HCT116 (cell line): ENCODE results near the gene NSMCE4A. TPM values are rescaled to one million over a fixed set of nuclear protein-coding genes. Genes with fewer than 3 reads are reported as not detected.

Source experiments
- ATAC-seq: fragments of 200-7000 bp; cut with Tn5 transposase; 2 replicates; pipeline ENCODE4 v1.9.1; 2020; ENCODE audit warnings: mild to moderate bottlenecking, moderate library complexity
- BruUV-seq: library from RNA; stranded (reverse); fragments of 400-500 nt; replicated peaks from 2 replicates; lab custom pipeline; 2021; lab: Mats Ljungman, UMichigan
- CTCF ChIA-PET: fragments of 300-600 bp; sonication (Branson Sonifier 250); formaldehyde crosslinking; loops from one replicate; lab custom pipeline; 2021; ENCODE audit warnings: antibody characterized with exemption; lab: Charles Lee
- POLR2A ChIA-PET: fragments of 300-600, 350-600 bp; sonication (Branson Sonifier 250); formaldehyde crosslinking; loops from one replicate; lab custom pipeline; 2021; ENCODE audit warnings: antibody characterized with exemption; lab: Charles Lee
- RAD21 ChIA-PET, 2 experiments: fragments of 300-600 bp; sonication (Branson Sonifier 250); formaldehyde crosslinking; loops; one replicate each; lab custom pipeline; 2023; ENCODE audit warnings: low total read pairs in 2 of 2; ENCODE audit not compliant: uncharacterized antibody in 2 of 2, unreplicated experiment in 2 of 2, low non-redundant PET in 1 of 2; lab: Charles Lee
- DNase-seq: peaks from one replicate; pipeline ENCODE4 v3.0.0-alpha.2; 2010; ENCODE audit warnings: low read depth, low spot score
- H2AFZ ChIP-seq: fragments of 200-600 bp; shearing (Covaris generic), sonication (generic); 2 replicates; pipeline ENCODE4 v1.6.1; 2017; ENCODE audit warnings: low read depth, mixed run types, mixed read lengths, antibody characterized with exemption, low read length; ENCODE audit not compliant: poor library complexity, severe bottlenecking
- H3K27ac ChIP-seq: 2 replicates; pipeline ENCODE4 v1.5.1; 2012; ENCODE audit warnings: low read depth, low read length
- H3K27me3 ChIP-seq: fragments of 200-600 bp; sonication (generic); 2 replicates; pipeline ENCODE4 v1.6.1; 2016; ENCODE audit warnings: mixed run types, low read length, mixed read lengths; ENCODE audit not compliant: insufficient read depth
- H3K36me3 ChIP-seq, 2 experiments: fragments of 200-500 bp in 1 of 2; fragments of 200-600 bp in 1 of 2; sonication (Bioruptor generic) in 1 of 2; sonication (generic) in 1 of 2; 2 replicates each; pipeline versions ENCODE4 v1.5.1 to v1.6.1; 2014 to 2016; ENCODE audit warnings: low read length in 2 of 2, inconsistent platforms in 1 of 2, mixed read lengths in 1 of 2, mixed run types in 1 of 2; ENCODE audit not compliant: insufficient read depth in 2 of 2, control insufficient read depth in 1 of 2
- H3K4me1 ChIP-seq, 2 experiments: fragments of 200-600 bp in 1 of 2; sonication (generic) in 1 of 2; 2 replicates each; pipeline versions ENCODE4 v1.5.1 to v1.6.1; 2012 to 2017; ENCODE audit warnings: low read length in 2 of 2, inconsistent platforms in 1 of 2, mild to moderate bottlenecking in 1 of 2, mixed read lengths in 1 of 2, mixed run types in 1 of 2, moderate library complexity in 1 of 2; ENCODE audit not compliant: insufficient read depth in 2 of 2, control insufficient read depth in 1 of 2
- H3K4me2 ChIP-seq: fragments of 200-600 bp; sonication (generic); 2 replicates; pipeline ENCODE4 v1.6.1; 2017; ENCODE audit warnings: mixed run types, low read length, mixed read lengths
- H3K4me3 ChIP-seq, 2 experiments: fragments of 200-600 bp in 1 of 2; sonication (generic) in 1 of 2; replicated peaks in 1 of 2; 2 replicates each; pipeline ENCODE4 v1.5.1; 2011 to 2016; ENCODE audit warnings: low read length in 2 of 2, control low read depth in 1 of 2, low read depth in 1 of 2, mild to moderate bottlenecking in 1 of 2, mixed read lengths in 1 of 2, mixed run types in 1 of 2
- H3K79me2 ChIP-seq: fragments of 200-600 bp; sonication (generic); 2 replicates; pipeline ENCODE4 v1.6.1; 2017; ENCODE audit warnings: mild to moderate bottlenecking, mixed run types, low read length, moderate library complexity, mixed read lengths; ENCODE audit not compliant: insufficient read depth
- H3K9ac ChIP-seq: fragments of 200-600 bp; sonication (generic); 2 replicates; pipeline ENCODE4 v1.6.1; 2016; ENCODE audit warnings: low read length, mixed read lengths
- H3K9me2 ChIP-seq: fragments of 200-600 bp; sonication (generic), shearing (Covaris generic); 2 replicates; pipeline ENCODE4 v1.6.1; 2017; ENCODE audit warnings: mixed run types, mild to moderate bottlenecking, moderate library complexity; ENCODE audit not compliant: insufficient read depth
- H3K9me3 ChIP-seq, 2 experiments: fragments of 200-500 bp in 1 of 2; fragments of 200-600 bp in 1 of 2; sonication (Bioruptor generic) in 1 of 2; sonication (generic) in 1 of 2; 2 replicates each; pipeline ENCODE4 v1.6.1; 2014 to 2017; ENCODE audit warnings: low read length in 2 of 2, mixed read lengths in 2 of 2, inconsistent platforms in 1 of 2, low read depth in 1 of 2, mild to moderate bottlenecking in 1 of 2, mixed run types in 1 of 2, moderate library complexity in 1 of 2; ENCODE audit not compliant: control insufficient read depth in 1 of 2, insufficient read depth in 1 of 2
- H4K20me1 ChIP-seq: fragments of 200-600 bp; sonication (generic), shearing (Covaris generic); 2 replicates; pipeline ENCODE4 v1.6.1; 2017; ENCODE audit warnings: mixed run types, mild to moderate bottlenecking, moderate library complexity; ENCODE audit not compliant: insufficient read depth
- CBX3 ChIP-seq: IDR thresholded peaks from 2 replicates; pipeline ENCODE4 v1.6.1; 2012; ENCODE audit warnings: low read depth
- CEBPB ChIP-seq: IDR thresholded peaks from 2 replicates; pipeline ENCODE4 v1.6.1; 2012; ENCODE audit warnings: low read depth
- CTCF ChIP-seq, 3 experiments: fragments of 200-600 bp in 1 of 3; sonication (generic) in 1 of 3; IDR thresholded peaks in 2 of 3; conservative IDR thresholded peaks in 1 of 3; 2 replicates each; pipeline ENCODE4 v1.5.1; 2012 to 2017; ENCODE audit warnings: low read depth in 2 of 3, low read length in 2 of 3, antibody characterized with exemption in 1 of 3, borderline replicate concordance in 1 of 3, control low read depth in 1 of 3, mild to moderate bottlenecking in 1 of 3, mixed read lengths in 1 of 3, mixed run types in 1 of 3, moderate library complexity in 1 of 3; ENCODE audit not compliant: insufficient read depth in 1 of 3
- ELF1 ChIP-seq: IDR thresholded peaks from 2 replicates; pipeline ENCODE4 v1.6.1; 2012; ENCODE audit warnings: low read depth, borderline replicate concordance
- EZH2 ChIP-seq: fragments of 200-600 bp; sonication (generic); IDR thresholded peaks from 2 replicates; pipeline ENCODE4 v1.6.1; 2017; ENCODE audit warnings: antibody characterized with exemption, mixed run types
- FOSL1 ChIP-seq: IDR thresholded peaks from 2 replicates; pipeline ENCODE4 v1.6.1; 2012; ENCODE audit warnings: low read depth
- JUND ChIP-seq: IDR thresholded peaks from 2 replicates; pipeline ENCODE4 v1.6.1; 2012
- POLR2AphosphoS5 ChIP-seq: IDR thresholded peaks from 2 replicates; pipeline ENCODE4 v1.6.1; 2011; ENCODE audit warnings: mild to moderate bottlenecking, low read depth, low read length, moderate library complexity
- RAD21 ChIP-seq: IDR thresholded peaks from 2 replicates; pipeline ENCODE4 v1.6.1; 2012; ENCODE audit warnings: low read depth, mild to moderate bottlenecking
- REST ChIP-seq: IDR thresholded peaks from 2 replicates; pipeline ENCODE4 v1.6.1; 2012; ENCODE audit warnings: low read depth
- SRF ChIP-seq: IDR thresholded peaks from 2 replicates; pipeline ENCODE4 v1.6.1; 2012; ENCODE audit warnings: low read depth
- ZFX ChIP-seq: fragments of 450-650 bp; IDR thresholded peaks from 2 replicates; pipeline ENCODE4 v1.6.1; 2017
- intact Hi-C: fragments of 100-400 bp; cut with micrococcal nuclease; formaldehyde crosslinking; loops from 2 replicates; pipeline ENCODE4 v1.10.0; 2022
- total RNA-seq: library from RNA; stranded (reverse); gene quantifications from one replicate; pipeline ENCODE4 v1.2.1, GENCODE V29; 2021; ENCODE audit not compliant: unreplicated experiment
- TF ChIP-seq, protein P1 (sequence below): IDR thresholded peaks from 2 replicates; pipeline ENCODE4 v1.6.1; 2012
- TF ChIP-seq, protein P2 (sequence below): IDR thresholded peaks from 2 replicates; pipeline ENCODE4 v1.6.1; 2011; ENCODE audit warnings: mild to moderate bottlenecking, low read length, moderate library complexity; ENCODE audit not compliant: insufficient replicate concordance; ENCODE audit errors: extremely low read depth

Gene NSMCE4A
- total RNA-seq, 1 experiment from 2014 or later, result 70.6 TPM

- no peak for TF ChIP-seq REST
- no peak for TF ChIP-seq CBX3
- TF ChIP-seq, all 23 proteins: peak for 0
Measured at GRCh38 chr10:122022276-122022675, 47.3 kb upstream of the NSMCE4A start (continued).

- RAD21 ChIA-PET, result no interaction called here
- POLR2A ChIA-PET, result no interaction called here
- no peaks in the 10 kb centered on the region for H3K9me3 ChIP-seq
- no peak overlapping the region for H3K4me2 ChIP-seq
- no peaks in the 10 kb centered on the region for H3K4me1 ChIP-seq
- DNase-seq, result no peak
- no peaks in the 10 kb centered on the region for H3K27me3 ChIP-seq
- no peaks in the 10 kb centered on the region for H3K9me2 ChIP-seq
- no peaks in the 10 kb centered on the region for H4K20me1 ChIP-seq
- no peaks in the 10 kb centered on the region for H3K36me3 ChIP-seq
- CTCF ChIA-PET, result no interaction called here
- H3K79me2 ChIP-seq, result no peaks in the 10 kb centered on the region
- no peak for ATAC-seq
- BruUV-seq, result no TSS peak
- H3K27ac ChIP-seq, result no peak overlapping the region
- H3K4me3 ChIP-seq, result no peak overlapping the region
- H2AFZ ChIP-seq, result no peak overlapping the region
- intact Hi-C loops, result no loop called here
- no peak overlapping the region for H3K9ac ChIP-seq
- TF ChIP-seq SRF (no peak), JUND (no peak), CTCF (IDR thresholded peaks at IDR 0.05 in 2 of 3, conservative IDR thresholded peaks at IDR 0.05 in 1 of 3; ENCODE audit: borderline replicate concordance in 1 of 3, insufficient read depth in 1 of 3, low read depth in 2 of 3, low read length in 2 of 3) (no peak), ZFX (no peak), FOSL1 (no peak), POLR2AphosphoS5 (no peak), CBX3 (no peak), RAD21 (no peak), CEBPB (no peak), ELF1 (no peak), REST (no peak), EZH2 (no peak)
- TF ChIP-seq, protein P1, sequence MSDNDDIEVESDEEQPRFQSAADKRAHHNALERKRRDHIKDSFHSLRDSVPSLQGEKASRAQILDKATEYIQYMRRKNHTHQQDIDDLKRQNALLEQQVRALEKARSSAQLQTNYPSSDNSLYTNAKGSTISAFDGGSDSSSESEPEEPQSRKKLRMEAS, result no peak
- TF ChIP-seq, protein P2, sequence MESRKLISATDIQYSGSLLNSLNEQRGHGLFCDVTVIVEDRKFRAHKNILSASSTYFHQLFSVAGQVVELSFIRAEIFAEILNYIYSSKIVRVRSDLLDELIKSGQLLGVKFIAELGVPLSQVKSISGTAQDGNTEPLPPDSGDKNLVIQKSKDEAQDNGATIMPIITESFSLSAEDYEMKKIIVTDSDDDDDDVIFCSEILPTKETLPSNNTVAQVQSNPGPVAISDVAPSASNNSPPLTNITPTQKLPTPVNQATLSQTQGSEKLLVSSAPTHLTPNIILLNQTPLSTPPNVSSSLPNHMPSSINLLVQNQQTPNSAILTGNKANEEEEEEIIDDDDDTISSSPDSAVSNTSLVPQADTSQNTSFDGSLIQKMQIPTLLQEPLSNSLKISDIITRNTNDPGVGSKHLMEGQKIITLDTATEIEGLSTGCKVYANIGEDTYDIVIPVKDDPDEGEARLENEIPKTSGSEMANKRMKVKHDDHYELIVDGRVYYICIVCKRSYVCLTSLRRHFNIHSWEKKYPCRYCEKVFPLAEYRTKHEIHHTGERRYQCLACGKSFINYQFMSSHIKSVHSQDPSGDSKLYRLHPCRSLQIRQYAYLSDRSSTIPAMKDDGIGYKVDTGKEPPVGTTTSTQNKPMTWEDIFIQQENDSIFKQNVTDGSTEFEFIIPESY, result no peak
Measured at GRCh38 chr10:122021828-122022227, 46.8 kb upstream of the NSMCE4A start.
